Glomerular visceral epithelial cell (primary cell): ENCODE results near the gene RAC2.

Experiments used
- DNase-seq: peaks from one replicate; pipeline ENCODE4 v3.0.0-alpha.2; 2016; ENCODE audit errors: extremely low spot score

RAC2 gene

DNA sequence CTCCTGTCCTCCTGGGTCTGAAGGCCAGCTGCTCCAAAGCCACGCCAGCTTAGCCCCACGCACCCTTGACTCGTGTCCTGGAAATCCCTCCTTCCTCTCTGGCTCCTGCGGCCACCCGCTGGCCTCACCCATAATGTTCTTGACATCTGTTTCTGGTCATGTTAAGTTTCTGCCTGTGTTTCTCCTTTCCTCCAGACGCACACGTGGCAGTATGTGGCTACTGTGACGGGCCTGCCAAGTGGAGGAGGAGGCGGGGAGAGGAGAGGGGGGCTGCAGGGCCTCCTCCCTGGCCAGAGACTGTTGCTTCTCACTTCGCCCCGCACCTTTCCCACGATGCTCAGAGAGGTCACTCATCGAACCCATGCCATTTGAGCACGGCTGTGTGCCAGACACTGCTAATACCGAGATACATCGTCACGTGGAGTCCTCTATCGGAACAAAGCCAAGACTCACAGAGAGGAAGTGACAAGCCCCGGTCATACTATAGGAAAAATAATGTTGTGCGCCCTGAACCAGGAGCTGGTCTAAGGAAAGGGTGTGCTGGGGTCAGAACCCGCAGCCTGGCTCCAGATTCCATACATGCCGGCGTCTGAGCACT lies 67.5 kb downstream of the RAC2 start:
- DNase-seq = no peak

GRCh38 chr22:37175414-37176281 lies 68.4 kb downstream of the RAC2 start:
- DNase-seq = no peak
